Left lobe of liver (tissue), 2 donors: ENCODE measurements around the gene DPM2. TPM values are rescaled to one million over a fixed set of nuclear protein-coding genes. Genes with fewer than 3 reads are reported as not detected.
A peak's percentile ranks its signal among the peaks of the same experiment; 100 is the strongest.

Source experiments
- ATAC-seq: fragments of 200-7000 bp; cut with Tn5 transposase; one replicate; pipeline ENCODE4 v1.9.1; 2020; ENCODE audit warnings: mild to moderate bottlenecking, moderate library complexity
- DNase-seq: peaks from one replicate; pipeline ENCODE4 v3.0.0-alpha.2; 2020; ENCODE audit warnings: low spot score
- total RNA-seq: library from RNA; stranded (reverse); gene quantifications from one replicate; pipeline ENCODE4 v1.2.1, GENCODE V29; 2021
- donor health status: DM: no; HTN: no; CAD: no; lungs with moderate emphysema.
- donor health status: DM: no; HTN: yes; CAD: no.

DPM2 gene
- total RNA-seq, 1 donor from 2014 or later, result 12.4 TPM

GRCh38 chr9:127938298-127938690, 640 bp upstream of the DPM2 start:
- DNase-seq (no peak), ATAC-seq (peak; percentile 27)

- ATAC-seq (no peak), DNase-seq (no peak)
These were observed 632 bp downstream of the DPM2 start for GRCh38 chr9:127937056-127937387.

- DNase-seq, result no peak
- ATAC-seq, result no peak
These were observed 1.3 kb downstream of the DPM2 start for GRCh38 chr9:127936347-127936852.

DNA sequence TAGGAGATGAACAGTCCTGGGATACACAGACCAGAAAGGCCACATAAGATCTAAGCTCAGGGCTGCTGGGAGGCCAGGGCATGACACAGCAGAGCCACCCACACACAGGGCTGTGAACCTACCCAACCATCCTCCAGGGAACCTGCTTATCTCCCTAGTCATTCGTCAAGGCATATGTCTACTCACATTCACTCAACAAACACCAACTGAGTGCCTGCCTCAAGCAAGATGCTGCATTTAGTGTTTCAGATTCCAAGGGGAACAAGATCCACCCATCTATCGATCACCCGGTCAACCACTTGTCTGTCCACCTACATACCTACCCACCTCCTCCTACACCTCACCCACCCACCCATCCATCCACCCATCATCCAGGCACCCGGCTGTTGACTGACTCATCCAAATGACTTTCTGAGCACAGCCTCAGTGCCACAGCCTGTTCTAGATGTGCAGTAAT, 1.9 kb downstream of the DPM2 start:
- ATAC-seq (no peak), DNase-seq (no peak)

DNA sequence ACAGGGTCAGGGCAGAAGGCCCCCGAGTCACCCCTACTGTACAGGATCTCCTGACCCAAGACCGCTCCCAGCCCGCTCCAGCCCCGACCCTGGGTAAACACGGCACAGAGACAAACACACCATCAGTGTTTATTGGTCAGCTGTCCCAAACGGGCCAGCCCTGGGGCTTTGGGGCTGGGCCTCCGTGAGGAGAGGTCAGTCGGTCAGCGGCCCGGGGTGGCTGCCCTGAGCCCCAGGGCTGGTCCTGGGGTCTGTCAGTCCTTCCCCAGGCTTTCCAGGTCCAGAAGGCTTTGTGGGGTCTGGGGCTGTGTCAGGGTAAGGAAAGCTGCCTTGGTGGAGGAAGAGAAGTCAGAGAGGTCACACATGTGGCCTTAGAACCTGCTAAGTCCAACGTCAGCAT, 2.7 kb downstream of the DPM2 start:
- no peak for DNase-seq
- ATAC-seq, result no peak

DNA sequence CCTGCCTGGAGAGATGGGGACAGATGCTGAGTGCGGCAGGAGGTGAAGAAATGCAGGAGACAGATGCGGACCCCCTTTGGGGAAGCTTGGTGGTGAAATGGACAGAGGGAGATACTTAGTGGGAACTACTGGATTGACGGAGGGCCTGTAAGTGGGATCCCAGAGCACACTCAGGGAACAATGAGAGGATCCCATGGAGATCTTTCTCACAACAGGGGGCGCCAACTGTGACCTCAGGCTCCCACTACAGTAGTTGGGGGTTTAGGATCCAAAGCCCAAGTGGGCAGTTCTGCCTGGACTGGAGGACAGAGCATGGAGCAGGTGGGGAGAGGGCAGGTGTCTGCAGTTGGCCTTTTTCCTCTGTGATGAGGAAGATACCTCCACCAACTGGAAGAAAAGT, 3.4 kb downstream of the DPM2 start:
- DNase-seq (no peak), ATAC-seq (no peak)

GRCh38 chr9:127931092-127931881, 6.4 kb downstream of the DPM2 start:
- ATAC-seq (peak; percentile 19), DNase-seq (no peak)

- peak; percentile 73 for ATAC-seq
- no peak for DNase-seq
These were observed 7.2 kb downstream of the DPM2 start, which contains the start of gene PIP5KL1 for GRCh38 chr9:127930231-127931091. PIP5KL1 (minus strand) TSS chr9:127930777; CDS start chr9:127930752, 25 bp downstream.

GRCh38 chr9:127929625-127929979, 8.1 kb downstream of the DPM2 start:
- DNase-seq (no peak), ATAC-seq (no peak)

GRCh38 chr9:127928676-127929624, 8.7 kb downstream of the DPM2 start:
- DNase-seq, result no peak
- ATAC-seq, result no peak

DNA sequence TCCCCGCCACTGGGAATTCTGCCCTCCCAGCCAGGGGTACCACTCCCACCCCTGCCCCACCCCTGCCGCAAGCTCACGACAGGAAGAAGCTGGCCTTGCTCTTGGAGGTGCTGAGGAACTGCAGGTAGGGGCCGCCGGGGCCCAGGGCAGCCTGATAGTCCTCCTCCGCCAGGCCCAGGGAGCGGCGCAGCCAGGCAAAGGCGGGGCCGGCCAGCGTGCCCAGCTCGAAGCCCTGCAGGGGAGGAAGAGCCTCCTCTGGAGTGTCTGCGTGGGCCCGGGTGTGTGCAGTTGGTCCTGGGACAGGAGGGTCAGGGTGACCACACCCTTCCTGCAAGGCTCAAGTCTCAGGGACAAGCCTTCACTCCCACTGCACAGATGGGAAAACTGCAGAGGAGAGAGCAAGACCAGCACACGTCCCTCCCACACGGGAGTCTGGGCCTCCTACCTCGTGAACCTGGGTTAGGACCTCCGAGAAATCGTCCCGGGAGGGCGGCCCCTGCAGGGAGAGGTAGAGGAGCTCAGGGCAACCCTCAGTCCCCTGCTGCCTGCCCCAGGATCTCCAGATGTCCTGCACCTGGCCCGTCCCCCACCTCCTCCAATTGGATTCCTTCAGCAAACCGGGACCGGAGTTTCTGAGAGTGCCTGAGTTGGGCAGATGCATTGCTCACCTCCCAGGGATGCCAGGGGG, 9.5 kb downstream of the DPM2 start:
- peak; percentile 43 for ATAC-seq
- DNase-seq, result no peak

DNA sequence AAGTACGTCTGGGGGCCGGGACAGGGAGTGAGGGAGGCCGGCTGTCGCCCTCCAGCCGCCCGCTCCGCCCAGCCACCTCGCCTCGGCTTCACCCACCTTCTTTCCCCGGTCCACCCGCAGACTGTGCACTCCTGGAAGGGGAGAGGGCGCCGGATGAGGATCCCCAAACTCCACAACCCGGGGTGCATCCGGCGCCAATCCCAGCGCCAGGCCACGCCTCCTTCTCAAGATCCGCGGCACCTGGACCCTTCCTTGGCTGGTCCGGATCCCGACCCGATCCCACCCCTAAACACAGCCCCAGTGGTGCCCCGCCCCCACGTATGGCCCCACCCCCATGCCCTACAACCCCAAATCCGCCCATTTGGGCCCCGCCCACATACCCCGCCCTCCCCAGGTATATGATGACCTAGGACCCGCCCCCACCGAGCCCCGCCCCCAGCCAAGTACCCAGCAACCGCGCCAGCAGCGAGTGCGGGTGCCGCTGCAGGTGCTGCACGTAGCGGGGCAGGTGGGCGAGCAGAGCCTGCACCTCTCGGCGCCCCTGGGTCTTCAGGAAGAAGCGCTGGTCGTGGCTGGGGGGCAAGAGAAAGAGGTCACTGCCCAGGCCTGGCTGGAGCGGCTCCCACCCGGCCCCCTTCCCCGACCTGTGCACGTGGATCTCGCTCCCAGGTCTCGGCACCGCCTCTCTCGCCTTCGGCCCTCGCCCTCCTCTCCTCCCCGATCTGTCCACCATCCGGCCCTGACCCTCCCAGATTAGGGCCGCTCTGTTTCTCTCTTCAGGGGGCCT, 10.3 kb downstream of the DPM2 start:
- ATAC-seq, result peak; percentile 6
- DNase-seq, result no peak

DNA sequence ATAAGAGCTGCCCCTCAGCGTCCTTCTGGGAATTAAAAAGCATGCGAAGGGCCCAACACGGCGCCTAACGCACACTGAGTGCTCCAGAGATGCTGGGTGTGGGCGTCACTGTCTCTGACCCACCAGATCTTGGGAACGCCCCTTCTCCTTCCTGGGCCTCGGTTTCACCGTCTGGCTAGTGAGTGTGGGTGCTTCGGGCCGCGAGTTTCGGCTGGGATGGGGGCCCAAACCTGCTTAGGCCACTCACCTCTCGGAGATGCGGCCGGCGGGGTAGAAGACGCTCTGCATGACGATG, 10.8 kb downstream of the DPM2 start:
- ATAC-seq (no peak), DNase-seq (no peak)

DNA sequence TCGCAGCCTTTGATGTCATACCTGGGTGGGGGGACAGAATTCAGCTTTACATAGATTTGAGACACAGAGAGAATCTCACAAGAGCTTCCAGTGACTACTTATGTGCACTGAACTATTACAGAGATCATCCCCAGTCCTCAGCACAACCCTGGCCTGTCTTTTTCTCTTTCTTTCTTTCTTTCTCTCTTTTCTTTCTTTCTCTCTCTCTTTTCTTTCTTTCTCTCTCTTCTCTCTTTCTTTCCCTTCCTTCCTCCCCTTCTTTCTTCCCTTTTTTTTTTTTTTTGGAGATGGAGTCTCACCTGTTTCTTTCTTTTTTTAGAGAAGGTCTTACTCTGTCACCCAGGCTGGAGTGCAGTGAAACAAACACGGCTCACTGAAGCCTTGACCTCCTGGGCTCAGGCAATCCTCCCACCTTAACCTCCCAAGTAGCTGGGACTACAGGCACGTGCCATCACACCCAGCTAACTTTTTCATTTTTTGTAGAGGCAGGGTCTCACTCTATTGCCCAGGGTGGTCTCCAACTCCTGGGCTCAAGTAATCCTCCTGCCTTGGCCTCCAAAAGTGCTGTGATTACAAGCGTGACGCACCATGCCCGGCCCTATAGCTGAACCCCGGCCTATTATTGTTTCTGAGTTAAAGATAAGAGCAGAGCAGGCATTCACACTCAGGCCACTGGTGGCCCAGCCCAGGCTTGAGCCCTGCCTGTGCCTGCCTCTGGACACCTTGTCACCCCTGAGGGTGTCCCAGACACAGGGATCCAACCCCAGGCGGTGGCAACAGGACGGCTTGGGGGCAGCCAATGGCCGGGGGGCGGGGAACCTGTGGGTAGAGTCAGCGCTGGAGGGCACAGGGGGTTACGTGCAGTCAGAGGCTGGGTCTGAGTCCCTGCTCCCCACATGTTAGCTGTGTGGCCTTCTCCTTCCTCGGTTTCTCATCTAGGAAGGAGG, 11.4 kb downstream of the DPM2 start:
- DNase-seq (no peak), ATAC-seq (no peak)

DNA sequence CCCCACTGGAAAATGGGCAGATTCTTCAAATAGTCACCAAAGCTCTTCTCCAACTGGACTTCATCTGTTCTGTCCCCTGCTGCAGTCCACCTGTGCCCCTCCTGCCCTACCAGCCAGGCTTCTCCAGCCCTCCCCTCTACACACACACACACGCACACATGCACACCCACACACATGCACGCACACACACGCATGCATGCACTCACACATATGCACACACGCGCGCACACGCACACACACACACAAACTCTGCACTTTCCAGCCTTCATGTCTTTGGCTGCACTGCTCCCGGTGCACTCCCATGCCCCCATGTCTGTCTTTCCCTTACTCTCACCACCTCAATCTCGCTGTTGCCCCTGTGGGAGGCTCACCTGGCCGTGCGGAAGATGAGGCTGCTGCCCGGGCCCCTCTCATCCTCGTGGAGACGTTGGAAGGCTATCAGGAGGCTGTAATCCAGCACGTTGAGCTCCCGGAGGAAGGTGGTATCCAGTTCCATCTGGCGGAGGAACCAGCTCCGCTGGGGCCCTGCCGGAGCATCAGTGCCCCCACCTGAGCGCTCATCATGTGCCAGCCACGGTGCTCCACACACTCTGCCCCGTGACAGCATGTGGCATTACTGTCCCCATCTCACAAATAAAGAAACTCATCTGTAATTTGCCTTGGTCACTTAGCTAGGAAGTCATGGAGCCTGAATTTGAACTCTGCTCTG, 12.8 kb downstream of the DPM2 start:
- no peak for ATAC-seq
- no peak for DNase-seq

DNA sequence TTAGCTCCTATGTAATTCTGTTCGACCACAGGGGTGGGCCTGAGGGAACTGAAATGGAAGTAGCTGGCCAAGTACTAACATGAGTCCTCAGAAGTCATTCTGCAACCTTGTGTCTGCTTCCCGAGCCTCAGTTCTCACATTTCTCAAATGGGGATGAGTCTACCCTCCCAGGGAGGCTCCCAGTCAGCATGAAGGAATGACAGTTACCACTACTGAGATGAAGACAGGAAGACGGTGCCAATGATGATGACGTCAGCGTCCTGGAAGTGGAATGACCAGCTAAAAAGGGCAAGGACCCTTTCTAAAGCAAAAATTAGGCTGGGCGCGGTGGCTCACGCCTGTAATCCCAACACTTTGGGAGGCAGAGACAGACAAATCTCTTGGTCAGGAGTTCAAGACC, 13.9 kb downstream of the DPM2 start:
- no peak for ATAC-seq
- no peak for DNase-seq

DNA sequence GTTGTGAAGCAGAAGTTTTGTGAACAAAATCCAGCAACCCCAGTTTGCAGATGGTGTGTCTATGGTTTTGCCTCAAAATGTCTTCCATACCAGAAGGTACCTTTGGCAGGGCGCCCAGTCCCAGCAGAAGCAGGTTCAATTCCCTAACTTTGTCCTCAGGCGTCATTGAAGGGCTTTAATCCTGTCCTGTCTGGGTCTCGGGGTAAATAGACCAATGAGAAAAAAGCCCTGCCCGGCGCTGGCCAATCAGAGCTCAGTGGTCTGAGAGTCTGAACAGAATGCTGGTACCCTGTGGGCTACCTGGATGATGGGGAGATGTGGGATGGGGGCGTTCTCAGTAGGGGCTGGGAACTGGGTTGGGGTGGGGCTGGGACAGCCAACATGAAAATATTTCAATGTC, 14.6 kb downstream of the DPM2 start:
- ATAC-seq, result no peak
- DNase-seq, result no peak

DNA sequence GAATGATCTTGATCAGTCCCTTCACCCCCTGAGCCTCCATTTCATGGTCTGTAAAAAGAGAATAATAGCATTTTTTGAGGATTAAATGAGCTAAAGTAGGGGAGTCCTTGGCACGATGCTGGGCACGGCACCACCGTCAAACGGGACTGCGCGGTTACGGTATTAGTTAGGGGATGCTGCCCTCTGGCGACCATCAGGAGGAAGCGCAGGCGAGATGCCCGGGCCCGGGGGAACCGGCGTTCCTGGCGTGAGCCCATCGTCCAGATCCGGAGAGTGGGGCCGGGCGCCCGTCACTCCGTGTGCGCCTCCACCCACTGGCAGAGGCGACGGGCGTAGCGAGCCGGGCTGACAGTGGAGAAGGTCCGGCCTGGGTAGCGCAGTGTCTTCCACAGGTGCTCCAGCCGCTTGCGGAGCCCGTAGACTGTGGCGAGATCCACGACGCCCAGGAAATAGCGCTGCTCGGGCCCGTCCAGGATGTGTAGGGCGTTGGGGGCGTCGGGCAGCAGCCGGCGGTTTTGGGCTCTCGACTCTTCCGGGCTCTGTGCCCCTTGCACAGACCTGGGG, 16.0 kb downstream of the DPM2 start:
- ATAC-seq (peak; percentile 65), DNase-seq (peak; percentile 76)
